Thoracic aorta (tissue), 2 donors: ENCODE measurements around the gene IFIT2. TPM values are rescaled to one million over a fixed set of nuclear protein-coding genes. Genes with fewer than 3 reads are reported as not detected.
A peak's percentile ranks its signal among the peaks of the same experiment; 100 is the strongest.

Source experiments
- ATAC-seq: fragments of 150-250 bp; one replicate; pipeline ENCODE4 v1.8.0; 2017; ENCODE audit warnings: low read depth; ENCODE audit not compliant: insufficient number of reproducible peaks, low FRiP score
- DNase-seq: peaks from one replicate; pipeline ENCODE4 v3.0.0-alpha.2; 2020; ENCODE audit warnings: low spot score
- H3K27ac ChIP-seq, 2 donors: fragments of 200-600 bp; sonication (generic); 1 replicate in 1 of 2; 2 replicates in 1 of 2; pipeline ENCODE4 v1.5.1; 2016; ENCODE audit warnings: mild to moderate bottlenecking in 2 of 2, moderate library complexity in 2 of 2
- H3K27me3 ChIP-seq: fragments of 200-600 bp; sonication (generic); replicated peaks from 2 replicates; pipeline ENCODE4 v1.6.0; 2016; ENCODE audit warnings: mild to moderate bottlenecking; ENCODE audit not compliant: insufficient read depth
- H3K36me3 ChIP-seq: fragments of 200-600 bp; sonication (generic); one replicate; pipeline ENCODE4 v1.5.1; 2016
- H3K4me1 ChIP-seq, 2 donors: fragments of 200-600 bp; sonication (generic); 1 replicate in 1 of 2; 2 replicates in 1 of 2; pipeline versions ENCODE4 v1.5.1 to v1.6.0; 2016; ENCODE audit warnings: low read depth in 2 of 2, mild to moderate bottlenecking in 1 of 2; ENCODE audit not compliant: control insufficient read depth in 1 of 2
- H3K4me3 ChIP-seq: fragments of 200-600 bp; sonication (generic); 2 replicates; pipeline ENCODE4 v1.5.1; 2016; ENCODE audit warnings: mild to moderate bottlenecking
- H3K9me3 ChIP-seq: fragments of 200-600 bp; sonication (generic); 2 replicates; pipeline ENCODE4 v1.5.1; 2016
- total RNA-seq, 2 donors: library from RNA; depleted of rRNA; stranded (reverse); fragments of >200 nt; gene quantifications; one replicate each; pipeline versions ENCODE4 v1.1.0 to v1.2.3, GENCODE V29; 2016
- TF ChIP-seq, protein P1 (sequence below): fragments of 200-600 bp; sonication (generic); IDR thresholded peaks from one replicate; pipeline ENCODE4 v1.5.1; 2019; ENCODE audit warnings: antibody characterized with exemption

The IFIT2 gene
- total RNA-seq, 2 donors from 2014 or later = 5.9 to 17.1 TPM

DNA sequence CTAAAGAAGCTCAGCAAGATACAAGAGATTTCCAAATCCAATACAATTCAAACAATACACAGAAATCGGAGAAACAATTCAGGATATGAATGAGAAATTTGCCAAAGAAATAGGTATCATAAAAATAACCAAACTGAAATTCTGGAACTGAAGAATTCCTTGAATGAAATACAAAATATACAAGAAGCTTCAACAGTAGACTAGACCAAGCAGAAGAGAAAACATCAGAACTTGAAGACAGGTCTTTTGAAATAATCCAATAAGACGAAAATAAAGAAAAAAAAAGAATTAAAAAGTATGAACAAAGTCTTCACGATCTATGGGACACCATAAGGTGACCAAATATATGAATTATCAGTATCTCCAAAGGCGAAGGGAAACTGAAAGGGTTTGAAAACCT is 2.8 kb upstream of the IFIT2 start:
- TF ChIP-seq, protein P1, sequence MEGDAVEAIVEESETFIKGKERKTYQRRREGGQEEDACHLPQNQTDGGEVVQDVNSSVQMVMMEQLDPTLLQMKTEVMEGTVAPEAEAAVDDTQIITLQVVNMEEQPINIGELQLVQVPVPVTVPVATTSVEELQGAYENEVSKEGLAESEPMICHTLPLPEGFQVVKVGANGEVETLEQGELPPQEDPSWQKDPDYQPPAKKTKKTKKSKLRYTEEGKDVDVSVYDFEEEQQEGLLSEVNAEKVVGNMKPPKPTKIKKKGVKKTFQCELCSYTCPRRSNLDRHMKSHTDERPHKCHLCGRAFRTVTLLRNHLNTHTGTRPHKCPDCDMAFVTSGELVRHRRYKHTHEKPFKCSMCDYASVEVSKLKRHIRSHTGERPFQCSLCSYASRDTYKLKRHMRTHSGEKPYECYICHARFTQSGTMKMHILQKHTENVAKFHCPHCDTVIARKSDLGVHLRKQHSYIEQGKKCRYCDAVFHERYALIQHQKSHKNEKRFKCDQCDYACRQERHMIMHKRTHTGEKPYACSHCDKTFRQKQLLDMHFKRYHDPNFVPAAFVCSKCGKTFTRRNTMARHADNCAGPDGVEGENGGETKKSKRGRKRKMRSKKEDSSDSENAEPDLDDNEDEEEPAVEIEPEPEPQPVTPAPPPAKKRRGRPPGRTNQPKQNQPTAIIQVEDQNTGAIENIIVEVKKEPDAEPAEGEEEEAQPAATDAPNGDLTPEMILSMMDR = no peak
- DNase-seq (no peak), ATAC-seq (no peak)
- H3K27ac ChIP-seq = no peak overlapping the region
- no peak overlapping the region for H3K4me3 ChIP-seq
- peaks cover 34 to 43% of the 10 kb centered on the region in 2 donors for H3K4me1 ChIP-seq
- H3K27me3 ChIP-seq = no peaks in the 10 kb centered on the region
- H3K36me3 ChIP-seq = no peaks in the 10 kb centered on the region
- no peaks in the 10 kb centered on the region for H3K9me3 ChIP-seq

DNA sequence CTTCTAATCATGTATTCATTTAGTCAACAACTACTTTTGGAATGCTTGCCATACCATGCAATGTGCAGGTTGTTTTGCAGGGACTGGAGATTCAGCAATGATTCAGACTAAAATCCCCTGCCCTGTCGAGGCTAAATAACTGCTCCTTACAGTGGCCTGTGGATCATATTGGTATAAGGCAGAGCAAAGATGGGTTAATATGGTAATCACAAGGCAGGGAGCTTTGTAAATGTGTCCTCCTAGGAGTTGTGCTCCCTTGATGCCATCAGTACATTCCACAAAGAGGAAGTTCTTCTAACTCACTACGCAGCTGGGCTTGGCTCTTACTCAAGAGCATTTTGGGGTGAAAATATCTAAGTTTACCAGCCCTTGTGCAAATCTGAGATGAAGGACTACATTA is 614 bp upstream of the IFIT2 start:
- Histone ChIP-seq H3K27me3 (no peaks in the 10 kb centered on the region), H3K9me3 (no peaks in the 10 kb centered on the region), H3K4me1 (peaks cover 23 to 33% of the 10 kb centered on the region in 2 donors), H3K4me3 (peak overlapping the region; percentile 77), H3K27ac (peak overlapping the region; percentile 83 to 90), H3K36me3 (no peaks in the 10 kb centered on the region)
- TF ChIP-seq, protein P1 = no peak
- no peak for DNase-seq
- no peak for ATAC-seq

DNA sequence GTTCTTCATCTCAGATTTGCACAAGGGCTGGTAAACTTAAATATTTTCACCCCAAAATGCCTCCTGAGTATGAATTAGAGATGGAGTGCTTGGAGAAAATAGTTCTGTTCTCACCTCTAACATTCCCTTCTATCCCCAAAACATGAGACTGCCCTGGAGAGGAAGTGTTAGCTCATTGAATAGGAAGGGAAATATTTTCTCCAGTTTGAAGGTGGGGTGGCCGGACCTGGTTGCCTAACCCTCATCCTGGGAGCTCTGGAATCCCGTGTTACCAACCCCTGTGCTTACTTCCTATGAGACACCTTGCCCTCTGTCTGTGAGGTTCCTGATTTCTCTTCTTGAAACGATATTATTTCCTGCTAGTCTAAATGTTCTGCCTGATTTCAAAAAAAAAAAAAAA is 779 bp downstream of the IFIT2 start:
- ATAC-seq = no peak
- TF ChIP-seq, protein P1 = no peak
- peak overlapping the region; percentile 83 to 90 for H3K27ac ChIP-seq
- H3K27me3 ChIP-seq = no peaks in the 10 kb centered on the region
- no peaks in the 10 kb centered on the region for H3K9me3 ChIP-seq
- no peak for DNase-seq
- H3K4me1 ChIP-seq = peaks cover 21 to 36% of the 10 kb centered on the region in 2 donors
- no peaks in the 10 kb centered on the region for H3K36me3 ChIP-seq
- H3K4me3 ChIP-seq = peak overlapping the region; percentile 77

DNA sequence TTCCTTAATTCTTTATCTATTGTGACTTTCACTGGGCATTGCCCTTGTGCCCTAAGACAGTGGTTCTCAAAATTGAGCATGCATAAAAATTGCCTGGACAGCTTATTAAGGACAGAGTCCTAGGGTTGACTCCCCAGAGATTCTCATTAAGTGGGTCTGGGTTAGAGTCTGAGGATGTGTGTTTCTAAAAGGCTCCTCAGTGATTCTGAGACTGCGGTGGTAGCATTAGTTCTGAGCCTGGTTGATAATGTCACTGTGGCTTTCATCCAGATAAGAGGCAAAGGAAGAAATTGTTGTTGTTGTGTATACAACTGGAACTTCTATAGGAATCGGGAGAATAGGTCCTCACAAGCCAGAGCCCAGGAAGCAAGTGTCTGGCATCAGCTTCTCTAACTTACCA is 1.3 kb downstream of the IFIT2 start:
- peak overlapping the region in 1 of 2 donors; percentile 90 for H3K27ac ChIP-seq
- no peaks in the 10 kb centered on the region for H3K27me3 ChIP-seq
- H3K4me3 ChIP-seq = peak overlapping the region; percentile 77
- H3K4me1 ChIP-seq = peaks cover 21 to 36% of the 10 kb centered on the region in 2 donors
- no peaks in the 10 kb centered on the region for H3K36me3 ChIP-seq
- no peak for ATAC-seq
- DNase-seq = no peak
- TF ChIP-seq, protein P1 = no peak
- H3K9me3 ChIP-seq = no peaks in the 10 kb centered on the region

DNA sequence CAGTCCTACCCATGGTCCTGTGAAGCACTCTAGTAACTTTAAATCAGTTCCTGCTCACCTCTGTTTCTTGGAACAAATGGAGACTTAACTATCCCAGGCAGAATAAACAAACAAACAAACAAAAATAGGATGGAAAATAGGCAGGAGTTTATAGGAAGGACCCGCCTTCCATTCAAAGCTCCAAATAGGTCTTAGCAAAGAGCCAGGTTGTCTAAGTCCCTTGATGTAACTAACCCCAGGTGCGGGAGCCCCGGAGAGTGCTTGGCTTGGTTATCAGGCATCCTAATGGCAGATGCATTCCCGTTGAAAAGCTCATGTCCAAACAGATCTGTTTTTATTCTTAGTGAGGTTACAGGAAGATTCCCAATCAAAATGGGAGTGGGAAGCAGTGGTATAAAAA is 2.2 kb downstream of the IFIT2 start:
- H3K36me3 ChIP-seq = no peaks in the 10 kb centered on the region
- H3K27me3 ChIP-seq = no peaks in the 10 kb centered on the region
- H3K4me1 ChIP-seq = peaks cover 21 to 36% of the 10 kb centered on the region in 2 donors

More for the DNA sequence above, 2.2 kb downstream of the IFIT2 start:
- Histone ChIP-seq H3K4me3 (peak overlapping the region; percentile 77), H3K27ac (no peak overlapping the region), H3K9me3 (no peaks in the 10 kb centered on the region)
- DNase-seq = no peak
- ATAC-seq = no peak
- TF ChIP-seq, protein P1 = no peak
